GM19043 (cell line): ENCODE measurements around the gene MAP2K5.

Source experiments
- ATAC-seq: cut with Tn5 transposase; IDR thresholded peaks from one replicate; pipeline ENCODE4 v1.9.1; 2021; ENCODE audit warnings: low read depth; ENCODE audit not compliant: unreplicated experiment

Gene MAP2K5

DNA sequence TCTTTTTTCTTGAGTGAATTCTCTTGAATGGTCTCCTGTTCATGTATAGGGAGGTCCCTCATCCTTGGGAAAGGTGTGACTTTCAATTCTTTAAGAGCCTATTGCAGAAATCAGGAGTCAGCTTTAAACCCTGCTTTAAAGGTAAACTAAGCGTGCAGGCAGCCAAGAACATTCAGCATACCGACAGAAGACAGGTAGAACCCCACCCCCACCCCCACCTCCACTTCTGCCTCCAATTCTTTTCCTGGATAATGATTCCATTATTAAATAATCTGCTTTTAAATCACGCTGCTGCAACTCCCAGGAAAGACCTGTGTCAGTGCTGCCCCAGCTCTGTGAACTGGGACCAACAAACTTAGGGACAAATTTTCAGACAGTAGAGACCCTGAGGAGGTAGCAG, 233.5 kb downstream of the MAP2K5 start:
- ATAC-seq = no peak

GRCh38 chr15:67776600-67776999, 234.1 kb downstream of the MAP2K5 start:
- no peak for ATAC-seq

- ATAC-seq = no peak
These were observed 234.6 kb downstream of the MAP2K5 start for GRCh38 chr15:67777071-67777470.

- no peak for ATAC-seq
These were observed 235.3 kb downstream of the MAP2K5 start for GRCh38 chr15:67777773-67778172.

- no peak for ATAC-seq
These were observed 236.6 kb downstream of the MAP2K5 start for GRCh38 chr15:67778968-67779548.

GRCh38 chr15:67779549-67780111, 237.1 kb downstream of the MAP2K5 start:
- no peak for ATAC-seq

DNA sequence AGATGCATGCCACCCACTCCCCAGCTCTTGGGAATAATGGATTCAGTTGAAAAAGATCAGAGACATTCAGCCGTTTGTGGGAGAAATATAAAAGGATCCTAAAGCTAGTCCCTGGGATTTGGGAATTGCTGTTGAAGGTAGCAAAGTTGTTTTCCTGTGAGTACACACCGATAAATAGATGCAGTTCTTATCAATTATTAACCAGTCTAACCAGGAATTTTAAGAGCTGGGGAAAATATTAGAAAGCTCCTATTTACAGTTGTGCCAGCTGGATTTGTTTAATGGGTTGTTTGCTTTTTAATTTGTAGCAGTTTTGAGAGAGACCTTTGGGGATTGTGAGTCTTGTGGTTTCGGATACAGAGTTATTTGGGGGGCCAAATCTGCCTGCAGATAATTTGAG, 238.6 kb downstream of the MAP2K5 start:
- no peak for ATAC-seq

- ATAC-seq = no peak
These were observed 239.6 kb downstream of the MAP2K5 start for GRCh38 chr15:67781907-67782690.

DNA sequence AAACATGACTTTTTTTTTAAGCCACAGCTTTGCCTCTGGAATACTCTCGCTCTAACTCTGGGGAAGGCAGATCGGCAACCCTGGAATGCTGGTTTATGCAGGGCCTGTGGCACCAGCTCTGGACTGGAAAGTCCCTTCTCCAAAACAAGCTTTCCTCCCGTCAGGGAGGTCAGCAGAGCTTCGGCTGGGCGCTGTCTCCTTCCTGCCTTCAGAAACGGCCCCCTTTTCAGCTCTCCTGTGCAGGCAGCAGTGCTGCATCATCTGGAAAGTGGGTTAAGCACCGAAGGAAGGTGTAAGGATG, 240.1 kb downstream of the MAP2K5 start:
- no peak for ATAC-seq

DNA sequence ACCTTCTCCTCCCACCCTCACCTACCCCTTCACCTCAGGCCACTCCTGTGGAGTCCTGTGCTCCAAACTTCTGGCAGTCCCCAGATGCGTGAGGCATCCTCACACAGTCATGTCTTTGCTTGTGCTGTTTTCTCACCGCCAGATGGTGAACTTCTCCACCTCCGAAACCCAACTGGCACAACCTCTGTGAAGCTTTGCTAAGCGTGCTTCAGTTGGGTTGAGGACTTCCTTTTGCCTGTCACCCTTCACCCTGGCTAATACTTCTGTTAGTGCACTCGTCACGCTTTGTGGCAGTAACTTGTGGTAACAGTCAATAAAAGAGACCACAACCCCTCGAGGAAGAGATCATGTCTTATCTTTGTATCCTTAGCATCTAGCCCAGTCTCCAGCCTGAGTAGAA, 240.8 kb downstream of the MAP2K5 start:
- ATAC-seq = peak; percentile 56

GRCh38 chr15:67784090-67784781, 241.7 kb downstream of the MAP2K5 start:
- peak; percentile 82 for ATAC-seq

DNA sequence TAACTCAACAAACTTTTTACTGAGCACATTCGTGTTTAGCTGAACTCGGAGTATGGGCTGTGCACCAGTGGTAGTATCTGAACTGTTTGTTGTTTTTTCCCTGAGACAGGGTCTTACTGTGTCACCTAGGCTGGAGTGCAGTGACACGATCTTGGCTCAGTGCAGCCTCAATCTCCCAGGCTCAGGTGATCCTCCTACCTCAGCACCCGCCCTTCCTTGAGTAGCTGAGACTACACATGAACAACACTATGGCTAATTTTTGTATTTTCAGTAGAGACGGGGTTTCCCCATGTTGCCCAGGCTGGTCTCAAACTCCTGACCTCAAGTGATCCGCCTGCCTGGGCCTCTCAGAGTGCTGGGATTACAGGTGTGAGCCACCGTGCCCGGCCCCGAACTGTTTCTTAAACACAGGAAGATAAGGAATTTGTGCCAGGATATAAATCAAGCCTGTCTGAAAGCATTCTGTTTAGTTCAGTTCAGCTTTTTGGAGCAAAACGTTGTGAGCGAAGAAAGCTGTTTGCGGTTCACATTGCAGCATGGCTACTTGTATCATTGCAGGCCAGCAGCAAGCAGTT, 242.4 kb downstream of the MAP2K5 start:
- no peak for ATAC-seq

GRCh38 chr15:67785431-67785830, 242.9 kb downstream of the MAP2K5 start:
- ATAC-seq = no peak

DNA sequence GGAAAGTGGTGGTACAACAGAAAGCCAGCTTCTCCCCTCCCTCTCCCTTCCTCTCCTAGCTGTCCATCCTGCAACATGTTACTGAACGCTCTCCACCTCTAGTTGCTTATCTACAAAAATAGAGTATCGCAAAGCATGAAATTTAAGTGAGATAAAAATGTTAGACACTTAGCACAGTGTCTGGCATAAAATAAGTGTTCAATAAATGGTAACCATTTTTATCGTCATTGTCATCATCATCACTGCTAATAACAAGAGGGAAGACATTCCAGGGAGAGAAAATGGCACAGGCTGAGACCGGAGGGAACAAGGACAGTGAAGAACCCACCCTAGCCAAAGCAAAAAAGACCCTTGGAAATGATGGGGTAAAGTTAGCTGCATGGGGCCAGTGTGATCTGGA, 244.1 kb downstream of the MAP2K5 start:
- no peak for ATAC-seq

GRCh38 chr15:67788986-67789385, 246.5 kb downstream of the MAP2K5 start:
- ATAC-seq = no peak

DNA sequence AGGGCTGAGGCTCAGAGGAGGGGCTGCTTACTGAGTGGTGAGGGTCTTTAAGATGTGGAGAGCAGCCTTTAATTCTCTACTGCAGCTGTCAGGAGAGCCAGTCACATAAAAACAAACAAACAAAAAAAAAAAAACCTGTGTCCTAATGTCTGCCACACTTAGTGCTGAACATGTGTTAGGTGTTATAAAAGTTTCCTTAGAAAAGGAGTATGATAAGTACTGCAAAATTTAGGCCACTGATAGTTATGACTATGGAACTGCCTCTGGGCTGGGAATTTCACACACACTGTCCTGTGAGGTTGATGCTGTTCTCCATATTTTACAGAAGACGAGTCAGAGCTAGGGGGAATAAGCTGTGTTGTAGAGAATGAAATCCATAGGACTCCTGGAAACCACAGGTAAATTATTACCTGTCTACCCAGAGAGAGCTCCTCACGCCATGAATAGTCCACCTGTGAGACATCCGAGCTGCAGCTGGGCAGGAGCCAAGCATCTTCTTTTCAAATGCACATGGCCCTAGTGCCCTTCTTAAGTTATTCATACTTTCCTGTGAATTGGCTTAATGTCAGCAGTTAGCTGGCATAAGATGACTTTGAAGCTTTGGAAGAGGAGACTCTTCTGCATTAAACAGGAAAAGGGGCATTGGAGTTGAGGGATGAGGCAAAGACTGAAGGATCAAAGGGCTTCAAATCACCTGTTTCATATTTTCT, 248.3 kb downstream of the MAP2K5 start:
- ATAC-seq = no peak

GRCh38 chr15:67792250-67792942, 249.9 kb downstream of the MAP2K5 start:
- no peak for ATAC-seq

DNA sequence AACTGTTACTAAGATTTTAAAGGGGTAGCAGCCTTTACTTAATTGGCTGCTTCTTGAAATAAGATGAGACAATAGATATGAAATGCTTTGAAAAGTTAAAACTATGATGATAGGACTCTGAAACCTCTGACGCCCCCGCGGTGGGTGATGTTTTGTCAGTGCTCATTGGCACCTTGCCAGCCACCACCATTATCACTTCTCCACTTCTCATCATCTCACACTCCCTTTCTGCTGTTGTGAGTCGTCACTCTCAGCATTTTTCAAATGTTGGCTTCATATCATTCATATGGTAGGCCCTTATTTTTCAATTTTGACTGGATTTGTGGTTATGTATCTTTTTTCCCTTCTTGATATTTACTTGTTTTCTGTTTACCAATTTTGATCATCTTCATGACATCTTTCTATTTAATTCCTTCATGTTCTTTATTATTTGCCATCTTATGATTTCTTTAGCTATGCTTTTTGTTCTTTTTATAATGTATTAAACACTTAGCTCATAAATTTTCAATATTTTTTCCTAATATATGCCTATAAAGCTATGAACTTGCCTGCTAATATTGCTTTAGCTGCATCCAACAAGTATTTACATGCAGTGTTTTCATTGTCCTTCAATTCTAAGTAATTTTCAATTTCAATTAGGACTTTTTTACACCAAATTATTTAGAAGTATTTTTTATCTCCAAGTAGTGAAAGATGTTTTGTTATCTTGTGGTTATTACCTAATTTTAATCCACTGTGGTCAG, 252.5 kb downstream of the MAP2K5 start:
- no peak for ATAC-seq
